HL-60 (cell line): ENCODE results near the gene BRAP.
A peak's percentile ranks its signal among the peaks of the same experiment; 100 is the strongest.

Experiments
- DNase-seq, 2 experiments: peaks; one replicate each; pipeline ENCODE4 v3.0.0-alpha.2; 2010 to 2020; ENCODE audit warnings: low read depth in 1 of 2, low spot score in 1 of 2
- H3K27ac ChIP-seq: fragments of 250-450 bp; sonication (Bioruptor Pico); replicated peaks from 2 replicates; pipeline ENCODE4 v1.5.1; 2020; ENCODE audit warnings: mild to moderate bottlenecking, moderate library complexity
- H3K27me3 ChIP-seq: fragments of 250-450 bp; sonication (Bioruptor Pico); 2 replicates; pipeline ENCODE4 v1.5.1; 2021; ENCODE audit warnings: mild to moderate bottlenecking, moderate library complexity; ENCODE audit not compliant: insufficient read depth, poor library complexity, severe bottlenecking
- H3K4me3 ChIP-seq: replicated peaks from 2 replicates; pipeline ENCODE4 v1.5.1; 2011; ENCODE audit warnings: mild to moderate bottlenecking, control low read depth, low read length; ENCODE audit not compliant: insufficient read depth
- GABPA ChIP-seq: IDR thresholded peaks from 2 replicates; pipeline ENCODE4 v1.6.1; 2012; ENCODE audit warnings: low read depth
- POLR2AphosphoS5 ChIP-seq: IDR thresholded peaks from 2 replicates; pipeline ENCODE4 v1.6.1; 2012; ENCODE audit warnings: low read depth
- REST ChIP-seq: IDR thresholded peaks from 2 replicates; pipeline ENCODE4 v1.6.1; 2012; ENCODE audit warnings: low read depth; ENCODE audit not compliant: insufficient replicate concordance
- SPI1 ChIP-seq: IDR thresholded peaks from 2 replicates; pipeline ENCODE4 v1.6.1; 2012; ENCODE audit warnings: low read depth, mild to moderate bottlenecking, borderline replicate concordance
- TF ChIP-seq, protein P1 (sequence below): IDR thresholded peaks from one replicate; pipeline ENCODE4 v1.5.1; 2011; ENCODE audit warnings: low read length, control low read depth, inconsistent platforms; ENCODE audit not compliant: insufficient read depth

The BRAP gene

GRCh38 chr12:111599453-111600204, 86.1 kb downstream of the BRAP start:
- Histone ChIP-seq H3K27me3 (no peaks in the 10 kb centered on the region), H3K27ac (peak overlapping the region; percentile 91), H3K4me3 (peak overlapping the region; percentile 98)
- no peak for TF ChIP-seq SPI1
- TF ChIP-seq, protein P1, sequence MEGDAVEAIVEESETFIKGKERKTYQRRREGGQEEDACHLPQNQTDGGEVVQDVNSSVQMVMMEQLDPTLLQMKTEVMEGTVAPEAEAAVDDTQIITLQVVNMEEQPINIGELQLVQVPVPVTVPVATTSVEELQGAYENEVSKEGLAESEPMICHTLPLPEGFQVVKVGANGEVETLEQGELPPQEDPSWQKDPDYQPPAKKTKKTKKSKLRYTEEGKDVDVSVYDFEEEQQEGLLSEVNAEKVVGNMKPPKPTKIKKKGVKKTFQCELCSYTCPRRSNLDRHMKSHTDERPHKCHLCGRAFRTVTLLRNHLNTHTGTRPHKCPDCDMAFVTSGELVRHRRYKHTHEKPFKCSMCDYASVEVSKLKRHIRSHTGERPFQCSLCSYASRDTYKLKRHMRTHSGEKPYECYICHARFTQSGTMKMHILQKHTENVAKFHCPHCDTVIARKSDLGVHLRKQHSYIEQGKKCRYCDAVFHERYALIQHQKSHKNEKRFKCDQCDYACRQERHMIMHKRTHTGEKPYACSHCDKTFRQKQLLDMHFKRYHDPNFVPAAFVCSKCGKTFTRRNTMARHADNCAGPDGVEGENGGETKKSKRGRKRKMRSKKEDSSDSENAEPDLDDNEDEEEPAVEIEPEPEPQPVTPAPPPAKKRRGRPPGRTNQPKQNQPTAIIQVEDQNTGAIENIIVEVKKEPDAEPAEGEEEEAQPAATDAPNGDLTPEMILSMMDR = no peak
- TF ChIP-seq GABPA = peak; percentile 95
- TF ChIP-seq REST = peak; percentile 57
- TF ChIP-seq POLR2AphosphoS5 = peak; percentile 94
- DNase-seq = peak; percentile 79 to 88

DNA sequence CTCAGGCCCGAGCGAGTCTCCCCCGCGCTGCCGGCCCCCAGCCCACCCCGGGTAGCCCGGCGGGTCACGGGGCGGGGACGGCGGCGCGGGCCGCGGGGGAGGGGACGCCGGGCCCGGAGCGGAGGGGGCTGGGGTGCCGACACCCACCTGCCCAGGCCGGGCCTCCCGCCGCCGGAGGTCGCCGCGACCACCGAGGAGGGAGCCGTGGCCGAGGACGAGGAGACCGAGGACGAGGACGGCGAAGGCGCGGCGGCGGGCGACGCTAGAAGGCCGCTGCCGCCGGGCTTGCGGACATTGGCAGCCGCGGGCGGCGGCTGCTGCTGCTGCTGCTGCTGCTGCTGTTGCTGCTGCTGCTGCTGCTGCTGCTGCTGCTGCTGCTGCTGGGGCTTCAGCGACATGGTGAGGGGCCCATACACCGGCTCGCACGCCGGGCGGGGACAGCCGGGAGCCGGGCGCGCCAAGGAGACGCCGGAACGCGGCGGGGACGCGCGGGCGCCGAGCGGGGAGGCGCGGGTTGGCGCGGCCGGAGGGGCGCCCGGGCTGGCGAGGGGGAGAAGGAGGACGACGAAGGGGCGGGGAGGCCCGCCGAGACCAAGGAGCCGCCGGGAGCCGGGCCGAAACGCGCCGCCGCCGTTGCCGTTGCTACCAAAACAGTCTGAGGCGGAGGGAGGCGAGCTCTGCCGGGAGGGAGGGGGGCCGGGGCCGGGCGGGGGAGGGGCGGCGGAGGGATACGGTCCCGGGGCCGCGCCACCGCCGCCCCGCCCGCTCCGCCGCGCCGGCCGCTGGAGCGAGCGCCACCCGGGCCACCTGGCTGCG, 86.9 kb downstream of the BRAP start, which contains the start of gene ATXN2:
Gene ATXN2, minus strand, starts transcription at position 679 of the 816 bp plus-strand sequence. Its CDS starts 281 bp downstream, at position 398.
- Histone ChIP-seq H3K27me3 (no peaks in the 10 kb centered on the region), H3K4me3 (peak within 1 kb of the TSS; percentile 98), H3K27ac (peak within 1 kb of the TSS; percentile 91)
- DNase-seq = peak; percentile 45 to 58
- TF ChIP-seq GABPA (no peak), REST (no peak), SPI1 (no peak), POLR2AphosphoS5 (no peak)
- TF ChIP-seq, protein P1 = no peak

DNA sequence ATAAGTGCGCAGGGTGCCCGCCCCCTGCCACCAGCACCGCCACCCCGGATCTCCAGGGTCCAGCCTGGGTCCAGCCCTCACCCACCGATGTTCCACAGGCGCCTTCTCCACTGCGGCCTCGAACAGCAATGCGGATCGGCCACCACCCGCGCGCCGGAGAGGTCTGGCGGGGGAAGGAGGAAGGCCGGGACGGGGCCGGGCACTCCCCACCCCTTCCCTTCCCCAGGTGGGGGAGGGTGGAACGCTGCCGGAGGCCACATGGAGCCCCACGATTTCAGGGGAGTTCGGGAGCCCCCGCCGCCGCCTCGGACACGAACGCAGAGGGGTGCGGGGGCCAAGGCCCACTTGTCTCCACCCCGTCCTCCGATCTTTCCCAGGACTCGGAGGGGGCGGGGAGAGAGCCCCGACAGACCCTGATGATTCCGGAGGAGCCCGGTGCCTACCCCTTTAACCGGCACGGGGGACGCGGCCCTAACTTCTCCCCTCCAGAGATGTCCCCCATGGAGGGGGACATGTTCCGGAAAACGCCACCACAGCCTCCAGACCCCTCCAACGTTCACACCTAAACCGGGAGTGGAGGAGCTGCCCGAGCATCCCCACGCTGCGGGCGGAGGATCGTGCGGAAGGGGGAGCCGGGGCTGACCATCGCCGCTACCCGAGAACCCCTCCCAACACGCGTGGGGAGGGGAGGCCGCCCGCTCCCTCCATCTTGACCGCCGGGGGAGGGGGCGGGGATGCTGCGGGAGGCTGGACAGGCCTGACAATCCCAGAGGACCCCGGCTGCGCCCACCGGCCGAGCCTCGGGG, 87.7 kb downstream of the BRAP start:
- peak; percentile 51 to 62 for DNase-seq
- peak overlapping the region; percentile 90 for H3K27ac ChIP-seq
- peak overlapping the region; percentile 98 for H3K4me3 ChIP-seq
- H3K27me3 ChIP-seq = no peaks in the 10 kb centered on the region
- no peak; the same call in 1 of the 2 replicates for TF ChIP-seq POLR2AphosphoS5
- TF ChIP-seq SPI1 = no peak
- no peak for TF ChIP-seq REST
- TF ChIP-seq GABPA = no peak
- TF ChIP-seq, protein P1 = no peak
